Uterus (tissue), 4 donors: Measurements from ENCODE around the gene TUBB4B. TPM values are rescaled to one million over a fixed set of nuclear protein-coding genes. Genes with fewer than 3 reads are reported as not detected.

Experiments
- DNase-seq, 2 donors: peaks; one replicate each; pipeline ENCODE4 v3.0.0-alpha.2; 2019 to 2020
- H3K27ac ChIP-seq, 2 donors: fragments of 200-600 bp; sonication (generic); 1 replicate in 1 of 2; 2 replicates in 1 of 2; pipeline ENCODE4 v1.5.1; 2016 to 2018
- H3K27me3 ChIP-seq, 2 donors: fragments of 200-600 bp; sonication (generic); one replicate each; pipeline ENCODE4 v1.5.1; 2018 to 2019; ENCODE audit warnings: control low read depth in 1 of 2
- H3K36me3 ChIP-seq, 2 donors: fragments of 200-600 bp; sonication (generic); one replicate each; pipeline ENCODE4 v1.5.1; 2019; ENCODE audit warnings: control low read depth in 1 of 2
- H3K4me1 ChIP-seq, 2 donors: fragments of 200-600 bp; sonication (generic); one replicate each; pipeline ENCODE4 v1.5.1; 2018 to 2019; ENCODE audit warnings: control low read depth in 1 of 2
- H3K4me3 ChIP-seq, 2 donors: fragments of 200-600 bp; sonication (generic); 1 replicate in 1 of 2; 2 replicates in 1 of 2; pipeline ENCODE4 v1.5.1; 2018 to 2019; ENCODE audit warnings: mild to moderate bottlenecking in 1 of 2
- H3K9me3 ChIP-seq, 2 donors: fragments of 200-600 bp; sonication (generic); one replicate each; pipeline ENCODE4 v1.5.1; 2019; ENCODE audit warnings: control low read depth in 1 of 2
- CTCF ChIP-seq, 4 experiments: fragments of 200-600 bp in 2 of 4; fragments of 450-650 bp in 2 of 4; sonication (generic) in 2 of 4; IDR thresholded peaks; one replicate each; pipeline ENCODE4 v1.5.1; 2016 to 2019; ENCODE audit warnings: antibody characterized with exemption in 4 of 4, mild to moderate bottlenecking in 2 of 4, moderate library complexity in 1 of 4
- POLR2A ChIP-seq, 2 donors: fragments of 450-650 bp; IDR thresholded peaks; one replicate each; pipeline ENCODE4 v1.6.1; 2016; ENCODE audit warnings: antibody characterized with exemption in 2 of 2, mild to moderate bottlenecking in 1 of 2, moderate library complexity in 1 of 2
- intact Hi-C: fragments of 100-400 bp; cut with DNase I; formaldehyde crosslinking; loops from one replicate; pipeline ENCODE4 v1.15.1; 2023; ENCODE audit warnings: low total_unique reads
- total RNA-seq, 4 donors: library from RNA; depleted of rRNA in 3 of 4; stranded (reverse); fragments of >200 nt in 3 of 4; gene quantifications; one replicate each; pipeline versions ENCODE4 v1.1.0 to v1.2.4, GENCODE V29; 2014 to 2023
- donor health status: DM: yes; HTN: yes; CAD: no.

TUBB4B gene
- total RNA-seq, 4 donors from 2014 or later: 91.5 to 174 (median 139) TPM

- DNase-seq: no peak
- Histone ChIP-seq H3K27me3 (no peaks in the 10 kb centered on the region), H3K4me1 (peaks cover 0 to 6% of the 10 kb centered on the region in 2 donors), H3K27ac (no peak overlapping the region), H3K9me3 (no peaks in the 10 kb centered on the region), H3K36me3 (no peaks in the 10 kb centered on the region), H3K4me3 (no peak overlapping the region)
- no peak for TF ChIP-seq CTCF (IDR thresholded peaks at IDR 0.05)
- intact Hi-C loops: no loop called here
Measured at GRCh38 chr9:137244486-137245449, 3.7 kb downstream of the TUBB4B start.

- TF ChIP-seq CTCF (IDR thresholded peaks at IDR 0.05) (no peak), POLR2A (IDR thresholded peaks at IDR 0.05) (no peak)
- no peak for DNase-seq
- Histone ChIP-seq H3K9me3 (no peaks in the 10 kb centered on the region), H3K27me3 (no peaks in the 10 kb centered on the region), H3K36me3 (no peaks in the 10 kb centered on the region), H3K4me1 (peaks cover 0 to 6% of the 10 kb centered on the region in 2 donors), H3K27ac (no peak overlapping the region), H3K4me3 (no peak overlapping the region)
- intact Hi-C loops: no loop called here
Measured at GRCh38 chr9:137245450-137246421, 4.6 kb downstream of the TUBB4B start.

- H3K9me3 ChIP-seq: no peaks in the 10 kb centered on the region
- H3K27ac ChIP-seq: no peak overlapping the region
- no peak overlapping the region for H3K4me3 ChIP-seq
- no peak for DNase-seq
- H3K36me3 ChIP-seq: no peaks in the 10 kb centered on the region
- intact Hi-C loops: no loop called here
- TF ChIP-seq CTCF (IDR thresholded peaks at IDR 0.05) (no peak), POLR2A (IDR thresholded peaks at IDR 0.05) (no peak)
- H3K27me3 ChIP-seq: no peaks in the 10 kb centered on the region
- H3K4me1 ChIP-seq: peaks cover 0 to 6% of the 10 kb centered on the region in 2 donors
Measured at GRCh38 chr9:137247135-137247915, 6.2 kb downstream of the TUBB4B start.

- H3K27me3 ChIP-seq: no peaks in the 10 kb centered on the region
- H3K4me1 ChIP-seq: peaks cover 0 to 3% of the 10 kb centered on the region in 2 donors
- no peaks in the 10 kb centered on the region for H3K9me3 ChIP-seq
- H3K4me3 ChIP-seq: no peak overlapping the region
- TF ChIP-seq CTCF (IDR thresholded peaks at IDR 0.05): no peak
- TF ChIP-seq POLR2A (IDR thresholded peaks at IDR 0.05): no peak
- H3K27ac ChIP-seq: no peak overlapping the region
- DNase-seq: no peak
- no peaks in the 10 kb centered on the region for H3K36me3 ChIP-seq
- intact Hi-C loops: no loop called here
Measured at GRCh38 chr9:137247916-137248175, 6.8 kb downstream of the TUBB4B start.
